ENCODE results near the gene METTL22.

The METTL22 gene

GRCh38 chr16:8623634-8624033 lies 2.1 kb downstream of the METTL22 start:
- DNase-seq, result peak; percentile 30
- Histone ChIP-seq H3K4me1 (ENCODE audit: control insufficient read depth, insufficient read depth, low read depth, low read length) (peaks cover 3% of the 10 kb centered on the region), H3K36me3 (ENCODE audit: control insufficient read depth in 1 of 2, insufficient read depth in 2 of 2, low read depth in 1 of 2, low read length in 2 of 2) (peaks cover 28 to 44% of the 10 kb centered on the region in 2 experiments), H3K9ac (ENCODE audit: low read length) (peak overlapping the region; percentile 51), H3K27ac (ENCODE audit: low read length, poor library complexity, severe bottlenecking) (no peak overlapping the region), H2AFZ (ENCODE audit: low read depth, low read length) (no peak overlapping the region), H2AK5ac (ENCODE audit: low read length, severe bottlenecking) (no peak overlapping the region), H3K27me3 (ENCODE audit: control insufficient read depth in 1 of 2, insufficient read depth in 1 of 2, low read length in 2 of 2) (peaks cover 0 to 10% of the 10 kb centered on the region in 2 experiments), H2BK12ac (ENCODE audit: low read length in 2 of 2) (no peak overlapping the region), H3K79me1 (replicated peaks; ENCODE audit: low read length, poor library complexity, severe bottlenecking) (peaks cover 25% of the 10 kb centered on the region), H3K18ac (ENCODE audit: low read depth in 1 of 2, low read length in 2 of 2) (no peak overlapping the region), H3K4me2 (ENCODE audit: low read length, poor library complexity, severe bottlenecking) (no peak overlapping the region), H2BK5ac (ENCODE audit: low read depth, low read length, poor library complexity, severe bottlenecking) (no peak overlapping the region), H4K8ac (ENCODE audit: low read length) (no peak overlapping the region), H2BK120ac (ENCODE audit: low read depth, low read length) (no peak overlapping the region), H2BK15ac (ENCODE audit: low read depth, poor library complexity, severe bottlenecking) (no peak overlapping the region), H3K14ac (ENCODE audit: low read length in 2 of 2) (no peak overlapping the region), H3K9me3 (ENCODE audit: control insufficient read depth, low read length) (no peaks in the 10 kb centered on the region), H3K4me3 (ENCODE audit: insufficient read depth in 1 of 2, low read depth in 1 of 2, low read length in 2 of 2) (peak overlapping the region in 1 of 2 experiments; percentile 47), H3K4ac (ENCODE audit: low read depth in 1 of 2, low read length in 2 of 2) (no peak overlapping the region), H3K23ac (ENCODE audit: low read length in 2 of 2) (no peak overlapping the region), H4K91ac (ENCODE audit: low read length) (no peak overlapping the region)

GRCh38 chr16:8625491-8626087 lies 4.1 kb downstream of the METTL22 start:
- Histone ChIP-seq H3K9ac (ENCODE audit: low read length) (no peak overlapping the region), H2AFZ (ENCODE audit: low read depth, low read length) (no peak overlapping the region), H3K18ac (ENCODE audit: low read depth in 1 of 2, low read length in 2 of 2) (no peak overlapping the region), H3K14ac (ENCODE audit: low read length in 2 of 2) (no peak overlapping the region), H3K4me3 (ENCODE audit: insufficient read depth in 1 of 2, low read depth in 1 of 2, low read length in 2 of 2) (no peak overlapping the region), H2BK120ac (ENCODE audit: low read depth, low read length) (no peak overlapping the region), H2BK15ac (ENCODE audit: low read depth, poor library complexity, severe bottlenecking) (no peak overlapping the region), H3K27ac (ENCODE audit: low read length, poor library complexity, severe bottlenecking) (no peak overlapping the region), H3K4me1 (ENCODE audit: control insufficient read depth, insufficient read depth, low read depth, low read length) (peaks cover 3% of the 10 kb centered on the region), H2AK5ac (ENCODE audit: low read length, severe bottlenecking) (no peak overlapping the region), H3K9me3 (ENCODE audit: control insufficient read depth, low read length) (no peaks in the 10 kb centered on the region), H3K27me3 (ENCODE audit: control insufficient read depth in 1 of 2, insufficient read depth in 1 of 2, low read length in 2 of 2) (no peaks in the 10 kb centered on the region), H3K4me2 (ENCODE audit: low read length, poor library complexity, severe bottlenecking) (no peak overlapping the region), H2BK5ac (ENCODE audit: low read depth, low read length, poor library complexity, severe bottlenecking) (no peak overlapping the region), H3K36me3 (ENCODE audit: control insufficient read depth in 1 of 2, insufficient read depth in 2 of 2, low read depth in 1 of 2, low read length in 2 of 2) (peaks cover 48 to 63% of the 10 kb centered on the region in 2 experiments), H3K23ac (ENCODE audit: low read length in 2 of 2) (no peak overlapping the region), H4K91ac (ENCODE audit: low read length) (no peak overlapping the region), H3K79me1 (replicated peaks; ENCODE audit: low read length, poor library complexity, severe bottlenecking) (peaks cover 45% of the 10 kb centered on the region), H4K8ac (ENCODE audit: low read length) (no peak overlapping the region), H3K4ac (ENCODE audit: low read depth in 1 of 2, low read length in 2 of 2) (no peak overlapping the region), H2BK12ac (ENCODE audit: low read length in 2 of 2) (no peak overlapping the region)
- no peak for DNase-seq
- WGBS, result over 99% methylated on average over 5 of the region's 10 CpGs

DNA sequence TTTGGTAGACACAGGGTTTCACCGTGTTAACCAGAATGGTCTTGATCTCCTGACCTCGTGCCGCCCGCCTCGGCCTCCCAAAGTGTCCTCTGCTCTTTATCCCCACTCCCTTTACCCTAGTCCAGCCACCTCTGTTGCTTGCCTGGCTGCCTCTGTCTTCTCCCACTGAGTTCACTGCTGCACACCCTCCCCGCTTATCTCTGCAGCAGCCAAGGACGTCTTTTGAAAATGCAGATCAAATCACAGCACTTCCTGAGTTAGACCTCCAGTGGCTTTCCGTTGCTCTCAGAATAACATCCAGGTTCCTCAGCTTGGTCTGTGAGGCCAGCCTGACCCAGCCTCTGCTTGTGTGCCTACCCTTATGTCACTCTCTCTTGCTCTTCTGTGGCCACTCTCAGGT lies 5.4 kb downstream of the METTL22 start:
- Histone ChIP-seq H3K4me3 (ENCODE audit: insufficient read depth in 1 of 2, low read depth in 1 of 2, low read length in 2 of 2) (no peak overlapping the region), H3K4ac (ENCODE audit: low read depth in 1 of 2, low read length in 2 of 2) (no peak overlapping the region), H2BK12ac (ENCODE audit: low read length in 2 of 2) (no peak overlapping the region), H3K9me3 (ENCODE audit: control insufficient read depth, low read length) (no peaks in the 10 kb centered on the region), H2AK5ac (ENCODE audit: low read length, severe bottlenecking) (no peak overlapping the region), H4K91ac (ENCODE audit: low read length) (no peak overlapping the region), H3K36me3 (ENCODE audit: control insufficient read depth in 1 of 2, insufficient read depth in 2 of 2, low read depth in 1 of 2, low read length in 2 of 2) (peaks cover 58 to 77% of the 10 kb centered on the region in 2 experiments), H2BK120ac (ENCODE audit: low read depth, low read length) (no peak overlapping the region), H2AFZ (ENCODE audit: low read depth, low read length) (no peak overlapping the region), H2BK15ac (ENCODE audit: low read depth, poor library complexity, severe bottlenecking) (no peak overlapping the region), H3K27ac (ENCODE audit: low read length, poor library complexity, severe bottlenecking) (no peak overlapping the region), H3K79me1 (replicated peaks; ENCODE audit: low read length, poor library complexity, severe bottlenecking) (peaks cover 47% of the 10 kb centered on the region), H3K18ac (ENCODE audit: low read depth in 1 of 2, low read length in 2 of 2) (no peak overlapping the region), H3K27me3 (ENCODE audit: control insufficient read depth in 1 of 2, insufficient read depth in 1 of 2, low read length in 2 of 2) (no peaks in the 10 kb centered on the region), H4K8ac (ENCODE audit: low read length) (no peak overlapping the region), H3K14ac (ENCODE audit: low read length in 2 of 2) (no peak overlapping the region), H3K4me1 (ENCODE audit: control insufficient read depth, insufficient read depth, low read depth, low read length) (peaks cover 3% of the 10 kb centered on the region), H3K23ac (ENCODE audit: low read length in 2 of 2) (no peak overlapping the region), H2BK5ac (ENCODE audit: low read depth, low read length, poor library complexity, severe bottlenecking) (no peak overlapping the region), H3K9ac (ENCODE audit: low read length) (no peak overlapping the region), H3K4me2 (ENCODE audit: low read length, poor library complexity, severe bottlenecking) (no peak overlapping the region)
- over 99% methylated on average over 8 of the region's 8 CpGs for WGBS
- DNase-seq, result no peak

DNA sequence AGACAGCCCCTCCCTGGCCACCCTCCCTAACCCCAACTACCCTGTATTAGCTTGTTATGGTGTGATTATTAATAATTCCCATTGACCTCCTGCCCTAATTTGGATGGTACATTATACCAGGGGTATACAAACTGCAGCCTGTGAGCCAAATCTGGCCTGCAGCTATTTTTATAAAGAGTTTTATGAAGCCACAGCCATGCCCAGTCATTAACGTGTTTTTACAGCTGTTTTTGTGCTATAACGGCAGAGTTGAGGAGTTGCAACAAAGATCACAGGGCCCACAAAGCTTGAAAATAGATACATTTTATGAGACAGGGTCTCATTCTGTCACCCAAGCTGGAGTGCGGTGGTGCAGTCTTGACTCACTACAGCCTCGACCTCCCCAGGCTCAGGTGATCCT lies 6.0 kb downstream of the METTL22 start:
- no peak overlapping the region for H2BK12ac ChIP-seq (ENCODE audit: low read length in 2 of 2)
- H3K4ac ChIP-seq (ENCODE audit: low read depth in 1 of 2, low read length in 2 of 2), result no peak overlapping the region
- no peak overlapping the region for H3K23ac ChIP-seq (ENCODE audit: low read length in 2 of 2)
- peaks cover 3% of the 10 kb centered on the region for H3K4me1 ChIP-seq (ENCODE audit: control insufficient read depth, insufficient read depth, low read depth, low read length)
- no peak for DNase-seq
- H3K79me1 ChIP-seq (replicated peaks; ENCODE audit: low read length, poor library complexity, severe bottlenecking), result peaks cover 51% of the 10 kb centered on the region
- H3K36me3 ChIP-seq (ENCODE audit: control insufficient read depth in 1 of 2, insufficient read depth in 2 of 2, low read depth in 1 of 2, low read length in 2 of 2), result peaks cover 61 to 82% of the 10 kb centered on the region in 2 experiments
- H2BK120ac ChIP-seq (ENCODE audit: low read depth, low read length), result no peak overlapping the region
- no peak overlapping the region for H2AFZ ChIP-seq (ENCODE audit: low read depth, low read length)
- no peak overlapping the region for H4K91ac ChIP-seq (ENCODE audit: low read length)
- no peak overlapping the region for H3K4me2 ChIP-seq (ENCODE audit: low read length, poor library complexity, severe bottlenecking)
- H3K27me3 ChIP-seq (ENCODE audit: control insufficient read depth in 1 of 2, insufficient read depth in 1 of 2, low read length in 2 of 2), result no peaks in the 10 kb centered on the region
- H3K18ac ChIP-seq (ENCODE audit: low read depth in 1 of 2, low read length in 2 of 2), result no peak overlapping the region
- H4K8ac ChIP-seq (ENCODE audit: low read length), result no peak overlapping the region
- H3K9me3 ChIP-seq (ENCODE audit: control insufficient read depth, low read length), result no peaks in the 10 kb centered on the region
- H2BK5ac ChIP-seq (ENCODE audit: low read depth, low read length, poor library complexity, severe bottlenecking), result no peak overlapping the region
- H3K4me3 ChIP-seq (ENCODE audit: insufficient read depth in 1 of 2, low read depth in 1 of 2, low read length in 2 of 2), result no peak overlapping the region
- H2BK15ac ChIP-seq (ENCODE audit: low read depth, poor library complexity, severe bottlenecking), result no peak overlapping the region
- 97% methylated on average over 4 of the region's 4 CpGs for WGBS
- H3K9ac ChIP-seq (ENCODE audit: low read length), result no peak overlapping the region
- no peak overlapping the region for H3K27ac ChIP-seq (ENCODE audit: low read length, poor library complexity, severe bottlenecking)
- no peak overlapping the region for H3K14ac ChIP-seq (ENCODE audit: low read length in 2 of 2)
- H2AK5ac ChIP-seq (ENCODE audit: low read length, severe bottlenecking), result no peak overlapping the region
